AG09309 (cell line): ENCODE measurements around the gene OVOL1.

Experiments
- DNase-seq: peaks from one replicate; pipeline ENCODE4 v3.0.0-alpha.2; 2010; ENCODE audit warnings: low read depth
- H3K4me3 ChIP-seq: 2 replicates; pipeline ENCODE4 v1.5.1; 2011; ENCODE audit warnings: mild to moderate bottlenecking, low read depth, low read length, moderate library complexity; ENCODE audit not compliant: control insufficient read depth
- CTCF ChIP-seq: IDR thresholded peaks from 2 replicates; pipeline ENCODE4 v1.5.1; 2011; ENCODE audit warnings: mild to moderate bottlenecking, low read depth, low read length, inconsistent platforms; ENCODE audit not compliant: insufficient read depth, control insufficient read depth; ENCODE audit errors: missing control alignments

The OVOL1 gene

GRCh38 chr11:65781152-65781961 is 5.5 kb upstream of the OVOL1 start:
- no peak for DNase-seq
- no peak for TF ChIP-seq CTCF
- peak overlapping the region; percentile 46 for H3K4me3 ChIP-seq

GRCh38 chr11:65781962-65782815 is 4.7 kb upstream of the OVOL1 start:
- TF ChIP-seq CTCF, result no peak
- no peak overlapping the region for H3K4me3 ChIP-seq
- DNase-seq, result no peak

GRCh38 chr11:65782816-65783228 is 4.0 kb upstream of the OVOL1 start:
- H3K4me3 ChIP-seq, result no peak overlapping the region
- DNase-seq, result no peak
- no peak for TF ChIP-seq CTCF

GRCh38 chr11:65785319-65786007 is 1.4 kb upstream of the OVOL1 start:
- no peak for DNase-seq
- TF ChIP-seq CTCF, result no peak
- H3K4me3 ChIP-seq, result no peak overlapping the region

- H3K4me3 ChIP-seq, result no peak overlapping the region
- DNase-seq, result no peak
- no peak for TF ChIP-seq CTCF
These were observed 666 bp upstream of the OVOL1 start for GRCh38 chr11:65786008-65786785.
